Measurements from ENCODE around the gene LZTS3.
"Not testable (repeated sequence)": the region's sequence is repeated elsewhere in the genome, so short reads cannot be mapped to it uniquely, and the experiment has no call there.

The LZTS3 gene

GRCh38 chr20:3192226-3193015, 19.1 kb upstream of the LZTS3 start:
- no peak for DNase-seq

- DNase-seq = no peak
Observed at GRCh38 chr20:3190681-3191111, 17.3 kb upstream of the LZTS3 start.

DNA sequence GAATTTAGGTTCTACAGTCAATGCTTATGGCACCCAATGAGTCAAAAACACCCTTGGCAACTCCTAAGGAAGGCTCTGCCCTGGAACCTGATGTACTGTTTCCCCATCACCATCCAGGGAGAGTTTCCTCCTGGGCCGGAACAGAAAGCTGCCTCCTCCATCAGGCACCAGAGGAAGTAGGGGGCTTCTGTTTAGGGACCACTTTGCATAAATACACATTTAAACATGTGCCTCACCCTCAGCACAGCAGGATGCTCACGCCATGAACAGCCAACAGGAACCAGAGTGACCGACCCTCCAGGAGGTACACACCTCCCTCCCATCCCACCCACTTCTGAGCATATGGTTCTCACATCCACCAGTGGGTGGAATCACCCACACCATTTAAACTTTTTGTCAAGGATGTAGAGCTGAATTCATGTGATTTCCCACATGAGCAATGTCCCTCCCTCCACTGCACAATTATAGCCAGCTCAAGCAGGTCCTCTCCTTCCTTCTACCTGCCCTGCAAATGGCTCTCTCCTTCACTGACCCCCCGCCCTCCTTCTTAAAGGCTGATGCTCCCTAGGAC, 16.3 kb upstream of the LZTS3 start:
- DNase-seq = no peak

DNA sequence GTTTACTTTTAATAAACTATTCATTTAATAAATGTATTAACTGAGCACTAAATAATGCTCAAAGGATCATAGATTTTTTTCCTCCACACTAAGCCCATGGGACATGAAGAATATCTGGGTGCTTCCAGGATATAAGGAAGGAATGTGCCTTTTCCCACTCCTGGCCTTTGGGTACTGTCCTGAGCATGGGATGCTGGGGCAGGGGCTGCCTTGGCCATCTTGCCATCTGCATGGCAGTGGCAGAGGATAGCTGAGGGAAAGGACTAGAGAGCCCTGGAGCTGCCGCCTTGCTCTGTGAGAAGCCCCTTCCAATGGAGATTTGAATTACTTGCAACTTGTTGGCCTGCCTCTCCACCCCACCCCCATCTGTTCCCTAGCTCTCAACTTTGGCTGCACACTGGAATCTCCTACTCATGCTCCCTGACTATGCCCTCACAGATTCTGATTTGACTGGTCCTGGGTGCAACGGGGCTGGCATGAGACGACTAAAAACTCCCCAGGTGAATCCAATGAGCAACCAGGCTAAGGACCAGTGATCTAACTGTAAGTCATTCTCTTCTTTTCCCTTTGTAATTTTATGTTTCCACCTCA, 15.6 kb upstream of the LZTS3 start:
- DNase-seq = no peak

- not testable (repeated sequence) for DNase-seq
Observed at GRCh38 chr20:3187861-3188260, 14.5 kb upstream of the LZTS3 start.

DNA sequence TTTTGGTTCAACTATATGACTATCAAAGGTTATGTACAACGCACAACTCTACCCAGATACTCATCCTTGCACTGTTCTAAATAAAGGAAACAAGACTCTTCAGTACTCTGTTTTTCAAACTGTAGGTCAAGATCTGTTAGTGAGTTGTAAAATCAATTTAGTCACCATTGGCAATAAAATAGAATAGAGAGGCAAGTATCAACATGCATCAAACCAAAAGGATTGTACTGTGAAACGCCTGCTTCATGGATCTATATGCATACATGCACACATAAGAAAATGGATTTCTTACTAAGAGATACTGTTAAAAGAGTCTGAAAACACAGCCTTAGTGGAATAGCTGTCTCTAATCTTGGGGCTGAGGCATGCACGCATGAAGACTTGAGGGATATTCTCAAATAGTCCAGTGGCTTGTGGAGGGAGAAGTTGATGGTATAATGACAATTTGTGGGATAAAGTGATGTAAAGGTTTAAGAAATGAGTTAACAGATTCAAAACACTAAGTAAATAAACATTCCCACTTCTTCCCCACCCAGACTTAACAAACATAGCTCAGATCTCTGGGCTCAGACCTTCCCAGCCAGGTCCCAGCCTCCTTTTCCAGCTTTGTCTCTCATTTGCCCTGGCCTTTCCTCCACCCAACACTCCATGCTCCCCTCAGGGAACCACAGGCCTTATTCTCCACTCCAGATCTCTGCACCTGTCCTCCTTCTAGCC, 10.7 kb upstream of the LZTS3 start:
- DNase-seq = no peak

GRCh38 chr20:3182429-3182828, 9.1 kb upstream of the LZTS3 start:
- not testable (repeated sequence) for DNase-seq

- DNase-seq = no peak
Observed at GRCh38 chr20:3181270-3181669, 7.9 kb upstream of the LZTS3 start.

- DNase-seq = no peak
Observed at GRCh38 chr20:3180319-3180718, 7.0 kb upstream of the LZTS3 start.

DNA sequence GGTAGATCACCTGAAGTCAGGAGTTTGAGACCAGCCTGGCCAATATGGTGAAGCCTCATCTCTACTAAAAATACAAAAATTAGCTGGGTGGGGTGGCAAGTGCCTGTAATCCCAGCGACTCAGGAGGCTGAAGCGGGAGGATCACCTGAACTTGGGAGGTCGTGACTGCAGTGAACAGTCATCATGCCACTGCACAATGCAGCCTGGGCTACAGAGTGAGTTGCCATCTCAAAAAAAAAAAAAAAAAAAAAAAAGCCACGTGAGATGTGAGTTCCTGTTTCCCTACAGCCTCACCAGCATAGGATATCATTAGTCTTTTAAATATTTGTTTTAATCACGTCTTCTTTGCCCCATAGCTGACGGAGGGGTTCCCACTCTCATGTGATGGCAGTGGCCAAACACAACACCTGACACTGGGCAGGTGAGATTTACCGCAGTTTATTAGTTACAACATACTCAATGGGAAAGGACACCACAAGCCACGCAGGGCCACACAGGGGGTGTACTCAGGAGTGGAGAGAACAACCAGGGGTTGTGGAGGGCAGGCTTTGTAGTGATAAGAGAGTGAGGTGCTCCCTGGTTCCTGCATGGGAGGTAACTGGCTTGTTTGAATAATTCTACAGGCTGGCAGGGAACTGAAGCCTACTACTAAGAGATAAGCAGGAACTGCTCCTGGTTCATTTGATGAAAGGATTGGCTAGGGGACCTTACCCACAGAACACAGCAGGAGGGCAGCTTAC, 4.6 kb upstream of the LZTS3 start:
- DNase-seq = no peak

GRCh38 chr20:3175270-3175669, 1.9 kb upstream of the LZTS3 start:
- no peak for DNase-seq

GRCh38 chr20:3174442-3175261, 1.3 kb upstream of the LZTS3 start:
- no peak for DNase-seq

GRCh38 chr20:3173610-3174441, 477 bp upstream of the LZTS3 start:
- peak in 1 of 2 experiments; percentile 43 for DNase-seq

DNA sequence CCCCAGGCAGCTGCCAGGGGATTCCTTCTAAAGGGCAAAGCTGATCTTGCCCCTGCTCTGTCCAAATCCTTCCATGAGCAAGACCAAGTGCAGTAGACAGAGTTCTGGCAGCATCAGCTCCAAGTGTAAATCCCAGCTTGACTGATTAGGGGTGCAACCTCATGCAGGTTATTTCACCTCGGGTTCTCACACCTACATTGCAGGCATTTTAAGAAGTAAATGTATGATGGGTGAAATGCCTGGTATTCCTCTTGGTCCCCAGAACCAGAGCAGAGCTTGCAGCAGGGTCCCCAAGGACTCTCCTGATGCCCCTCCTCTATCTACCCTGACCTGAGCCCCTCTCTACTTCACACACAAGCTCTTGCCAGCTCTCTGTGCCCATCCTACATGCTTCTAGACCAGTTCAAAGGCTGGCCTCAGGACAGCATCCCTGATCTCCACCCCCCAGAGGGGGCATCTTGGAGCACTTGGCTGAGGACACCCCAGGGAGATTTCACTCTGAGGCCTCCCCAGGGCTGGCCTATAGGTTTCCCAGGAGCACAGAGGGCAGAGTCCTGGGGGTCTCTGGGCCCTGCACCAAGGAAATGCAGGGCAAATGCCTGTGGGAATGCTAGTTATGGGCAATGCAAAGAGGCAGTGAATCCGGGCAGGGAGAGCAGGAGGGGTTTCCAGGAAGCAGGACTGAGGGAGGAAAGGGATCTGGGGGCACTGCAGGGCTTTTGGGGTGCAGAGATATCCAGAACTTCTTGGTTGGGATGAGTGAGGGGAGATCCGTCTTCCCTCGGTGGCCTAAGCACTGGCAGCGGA, 1.0 kb downstream of the LZTS3 start:
- DNase-seq = no peak

GRCh38 chr20:3171391-3172125, 1.8 kb downstream of the LZTS3 start:
- no peak for DNase-seq

- no peak for DNase-seq
Observed at GRCh38 chr20:3168829-3169590, 4.3 kb downstream of the LZTS3 start.

DNA sequence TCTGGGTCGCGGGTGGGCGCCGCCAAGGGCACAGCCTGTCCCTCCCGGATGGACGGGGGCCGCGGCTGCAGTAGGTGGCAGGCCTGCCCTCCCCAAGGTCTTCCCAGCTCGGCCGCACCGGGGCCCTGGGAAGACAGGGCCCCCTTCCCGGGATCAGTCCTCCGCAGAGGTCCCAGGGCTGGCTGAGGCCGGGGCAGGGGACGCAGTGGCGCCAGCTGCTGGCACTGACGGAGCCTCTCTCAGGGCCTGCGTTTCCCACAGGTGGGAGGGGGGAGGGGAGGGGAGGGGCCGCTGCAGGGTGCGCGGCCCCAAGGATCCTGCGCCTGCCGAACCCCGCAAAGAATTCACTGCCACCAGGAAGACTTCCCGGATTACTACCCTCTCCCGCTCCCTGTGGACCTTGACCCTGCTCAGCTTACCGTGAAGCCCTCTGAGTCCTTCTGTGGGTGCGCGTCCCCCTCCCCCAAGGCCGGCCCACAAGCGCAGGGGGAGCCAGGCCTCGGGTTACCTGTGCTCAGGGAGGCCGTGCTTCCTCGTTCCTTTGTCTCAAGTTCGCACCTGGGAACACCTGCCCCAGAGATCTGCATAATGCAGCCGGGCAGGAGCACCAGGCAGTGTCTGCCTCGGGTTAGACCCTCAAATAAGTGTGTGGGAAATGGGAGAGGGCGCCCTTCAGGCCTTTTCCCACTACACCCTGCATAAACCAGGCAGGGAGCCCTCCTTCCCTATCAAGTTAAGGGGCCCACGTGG, 5.1 kb downstream of the LZTS3 start:
- no peak for DNase-seq

DNA sequence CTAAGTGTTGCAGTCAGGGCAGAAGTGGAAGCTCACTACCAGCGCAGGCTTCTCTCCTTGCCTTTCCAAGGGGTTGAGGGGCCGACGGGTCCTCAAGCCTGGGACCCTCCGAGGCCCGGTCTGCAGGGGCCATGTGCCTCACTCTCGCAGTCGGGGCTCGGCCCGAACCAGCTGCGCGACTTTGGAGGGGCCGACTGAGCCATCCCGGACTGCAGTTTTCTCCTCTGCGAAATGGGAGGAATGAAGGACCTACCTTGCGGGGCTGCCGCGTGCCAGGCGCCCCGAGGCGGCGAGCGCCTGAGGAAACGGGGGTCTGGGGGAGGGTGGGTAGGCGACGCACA, 5.6 kb downstream of the LZTS3 start:
- DNase-seq = no peak
